Astrocyte of the cerebellum (primary cell): Measurements from ENCODE around the gene ANKRD44.

Source experiments
- DNase-seq: peaks from one replicate; pipeline ENCODE4 v3.0.0-alpha.2; 2011; ENCODE audit warnings: low read depth
- H3K4me3 ChIP-seq: 2 replicates; pipeline ENCODE4 v1.5.1; 2011; ENCODE audit warnings: mild to moderate bottlenecking, low read depth, low read length, moderate library complexity
- CTCF ChIP-seq: IDR thresholded peaks from 2 replicates; pipeline ENCODE4 v1.5.1; 2012; ENCODE audit warnings: low read length, low read depth, moderate library complexity, mild to moderate bottlenecking; ENCODE audit errors: missing control alignments
- in situ Hi-C: cut with HindIII; loops from 2 replicates; pipeline ENCODE4 v1.10.0; 2017; ENCODE audit warnings: low sequenced_read_pairs

Gene ANKRD44

DNA sequence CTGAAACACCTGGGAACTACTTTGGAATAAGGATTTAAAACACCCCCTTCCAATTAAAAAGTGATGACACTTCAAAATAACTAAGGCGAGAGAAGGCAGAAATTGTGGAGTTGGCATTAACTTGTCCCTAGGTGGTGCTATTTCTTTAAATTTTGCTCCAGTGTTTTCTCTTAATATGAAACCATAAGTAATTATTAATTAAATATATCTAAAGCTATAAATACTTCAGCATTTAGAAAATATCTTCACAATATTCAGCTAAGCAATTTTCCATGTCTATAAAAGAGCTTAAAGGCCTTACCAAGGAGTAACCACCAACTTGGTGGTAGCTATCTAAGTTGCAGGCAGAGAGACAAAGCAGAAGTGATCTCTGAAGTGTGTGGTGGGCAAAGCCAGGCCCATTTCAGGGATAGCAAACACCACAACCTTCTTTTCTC, 197.3 kb downstream of the ANKRD44 start:
- H3K4me3 ChIP-seq: no peak overlapping the region
- in situ Hi-C loops: loop anchor here (5.0 kb wide), 1 partner anchor 41 kb away; no protein-coding TSS in a partner anchor
- peak; percentile 49 for TF ChIP-seq CTCF
- no peak for DNase-seq

- no peak overlapping the region for H3K4me3 ChIP-seq
- DNase-seq: no peak
- in situ Hi-C loops: no loop called here
- no peak for TF ChIP-seq CTCF
These were observed 201.3 kb downstream of the ANKRD44 start for GRCh38 chr2:197109326-197109725.

DNA sequence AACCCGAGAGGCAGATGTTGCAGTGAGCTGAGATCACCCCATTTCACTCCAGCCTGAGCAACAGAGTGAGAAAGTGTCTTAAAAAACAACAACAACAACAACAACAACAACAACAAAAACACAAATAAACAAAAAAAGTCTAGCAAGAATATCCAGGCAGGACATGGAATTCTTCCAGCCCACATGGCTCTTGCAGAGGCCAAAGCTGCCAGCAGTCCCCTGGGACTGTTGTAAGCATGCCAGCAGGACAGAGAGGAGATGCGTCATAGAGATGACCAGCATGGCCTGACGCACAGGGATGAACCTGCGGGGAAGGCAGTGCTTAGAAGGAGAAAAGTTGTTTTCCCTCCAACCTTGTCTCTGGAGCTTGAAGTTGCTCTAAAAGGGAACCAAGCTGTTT, 201.8 kb downstream of the ANKRD44 start:
- in situ Hi-C loops: no loop called here
- H3K4me3 ChIP-seq: no peak overlapping the region
- TF ChIP-seq CTCF: no peak
- DNase-seq: peak; percentile 70

DNA sequence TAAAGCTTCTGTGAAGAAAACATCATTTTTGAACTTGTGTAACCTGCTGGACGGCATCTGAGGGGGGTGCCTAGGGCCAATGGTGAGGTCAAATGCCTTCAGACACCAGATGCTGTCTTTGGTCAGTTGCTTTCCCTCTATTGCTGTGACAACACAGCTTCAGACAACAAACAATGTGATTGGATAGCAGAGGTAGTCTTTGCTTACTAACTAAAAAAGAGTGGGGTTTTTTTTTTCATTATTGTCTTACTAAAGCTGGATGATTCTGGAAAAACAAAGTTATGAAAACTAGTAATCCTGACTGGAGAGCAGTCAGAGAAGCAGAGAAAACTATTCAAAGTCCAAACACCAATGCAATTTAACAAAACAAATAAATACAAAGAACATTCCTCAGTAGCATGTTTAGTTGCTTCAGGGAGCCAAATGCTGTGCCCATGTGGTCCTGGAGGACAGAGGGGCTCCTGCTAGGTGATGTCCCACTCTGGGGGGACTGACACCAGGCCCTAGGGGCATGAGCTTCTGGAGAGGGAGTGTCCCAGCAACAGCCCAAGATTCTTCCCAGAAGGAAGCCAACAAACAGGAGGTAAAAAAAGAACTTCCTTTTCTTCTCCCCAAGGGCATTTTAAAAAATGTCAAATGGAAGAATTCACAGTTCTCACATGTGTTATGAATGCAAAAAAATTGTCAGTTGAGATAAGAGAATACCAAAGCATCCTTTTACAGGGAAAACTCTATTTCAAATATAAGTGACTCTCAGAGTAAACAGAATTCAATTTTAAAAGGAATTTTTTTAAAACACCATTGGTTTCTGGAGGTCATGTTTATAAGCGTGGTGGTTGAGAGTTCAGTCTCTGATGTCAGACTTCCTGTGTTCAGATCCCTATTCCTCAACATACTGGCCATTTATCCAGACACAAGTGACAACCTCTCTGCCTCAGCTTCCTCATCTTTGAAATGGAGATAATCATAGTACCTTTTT, 203.0 kb downstream of the ANKRD44 start:
- in situ Hi-C loops: no loop called here
- H3K4me3 ChIP-seq: no peak overlapping the region
- no peak for TF ChIP-seq CTCF
- no peak for DNase-seq

DNA sequence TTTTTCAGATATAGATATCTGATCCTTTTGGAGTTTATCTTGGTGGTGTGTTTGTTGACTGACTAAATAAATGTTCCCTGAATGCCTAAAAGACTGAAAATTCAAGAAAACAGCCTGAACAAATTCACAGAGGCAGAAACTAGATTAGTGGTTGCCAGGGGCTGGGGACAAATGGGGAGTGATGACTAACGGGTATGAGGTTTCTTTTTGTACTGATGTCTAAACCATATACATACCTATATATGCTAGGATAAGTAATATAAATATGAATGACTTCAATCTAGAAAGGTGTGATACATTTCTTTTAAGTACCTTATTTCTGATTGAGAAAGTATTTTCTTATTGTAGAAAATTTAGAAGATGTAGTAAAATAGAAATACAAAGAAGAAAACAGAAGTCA, 207.2 kb downstream of the ANKRD44 start:
- no peak for TF ChIP-seq CTCF
- DNase-seq: no peak
- H3K4me3 ChIP-seq: no peak overlapping the region
- in situ Hi-C loops: no loop called here

DNA sequence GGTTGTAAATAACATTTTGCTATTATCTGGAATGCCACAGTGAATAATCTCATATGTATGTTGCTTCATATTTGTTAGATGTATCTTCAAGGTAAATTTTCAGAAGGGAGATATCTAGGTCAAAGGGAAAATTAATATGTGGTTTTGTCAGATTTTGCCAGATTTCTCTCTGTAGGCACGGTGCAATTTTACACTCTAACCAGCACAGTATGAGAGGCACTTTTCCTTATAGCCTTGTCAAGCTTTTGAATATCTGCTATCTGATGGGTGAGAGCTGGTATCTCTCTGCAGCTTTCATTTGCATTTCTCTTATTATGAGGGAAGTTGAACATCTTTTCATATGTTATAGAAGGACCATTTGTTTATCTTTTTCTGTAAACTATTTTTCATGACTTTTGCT, 208.3 kb downstream of the ANKRD44 start:
- no peak for DNase-seq
- no peak for TF ChIP-seq CTCF
- in situ Hi-C loops: no loop called here
- no peak overlapping the region for H3K4me3 ChIP-seq
